ENCODE results near the gene GRID1.

Gene GRID1

GRCh38 chr10:85826377-85826776 lies 540.2 kb downstream of the GRID1 start:
- no peak for DNase-seq

GRCh38 chr10:85811405-85811804 lies 555.2 kb downstream of the GRID1 start:
- DNase-seq = no peak

- DNase-seq = no peak
These were observed 555.9 kb downstream of the GRID1 start for GRCh38 chr10:85810674-85811073.

- no peak for DNase-seq
These were observed 571.1 kb downstream of the GRID1 start for GRCh38 chr10:85795460-85795859.

GRCh38 chr10:85794553-85794952 lies 572.0 kb downstream of the GRID1 start:
- no peak for DNase-seq

- no peak for DNase-seq
These were observed 574.1 kb downstream of the GRID1 start for GRCh38 chr10:85792533-85792858.

GRCh38 chr10:85791818-85792532 lies 574.6 kb downstream of the GRID1 start:
- DNase-seq = no peak

GRCh38 chr10:85789982-85790789 lies 576.4 kb downstream of the GRID1 start:
- no peak for DNase-seq

GRCh38 chr10:85789125-85789524 lies 577.5 kb downstream of the GRID1 start:
- no peak for DNase-seq

- no peak for DNase-seq
These were observed 578.0 kb downstream of the GRID1 start for GRCh38 chr10:85788570-85788969.

- no peak for DNase-seq
These were observed 578.7 kb downstream of the GRID1 start for GRCh38 chr10:85787881-85788280.

GRCh38 chr10:85787393-85787792 lies 579.2 kb downstream of the GRID1 start:
- no peak for DNase-seq

GRCh38 chr10:85786401-85786899 lies 580.1 kb downstream of the GRID1 start:
- no peak for DNase-seq

- DNase-seq = no peak
These were observed 581.8 kb downstream of the GRID1 start for GRCh38 chr10:85784792-85785191.

- no peak for DNase-seq
These were observed 585.2 kb downstream of the GRID1 start for GRCh38 chr10:85781404-85781803.

GRCh38 chr10:85778074-85778473 lies 588.5 kb downstream of the GRID1 start:
- no peak for DNase-seq

GRCh38 chr10:85767891-85768290 lies 598.7 kb downstream of the GRID1 start:
- DNase-seq = no peak

GRCh38 chr10:85764108-85764507 lies 602.5 kb downstream of the GRID1 start:
- DNase-seq = no peak

- DNase-seq = no peak
These were observed 604.6 kb downstream of the GRID1 start for GRCh38 chr10:85761906-85762445.

GRCh38 chr10:85741626-85742300 lies 624.8 kb downstream of the GRID1 start:
- no peak for DNase-seq

- no peak for DNase-seq
These were observed 630.6 kb downstream of the GRID1 start for GRCh38 chr10:85735997-85736396.

GRCh38 chr10:85734791-85735190 lies 631.8 kb downstream of the GRID1 start:
- DNase-seq = no peak

GRCh38 chr10:85724215-85724614 lies 642.4 kb downstream of the GRID1 start:
- DNase-seq = no peak

Data from NCI-H1048 (cell line).